Activated CD4-positive, alpha-beta T cell treated with anti-CD3 and anti-CD28 coated beads, Interleukin-2, Interleukin-6, amounts not matched to agents 100 ng/mL and 50 ng/mL, durations not matched to agents 16 hours and 8 hours (primary cell): ENCODE data around the gene ACOX3.

Source experiments
- DNase-seq: peaks from one replicate; pipeline ENCODE4 v3.0.0-alpha.2; 2020

The ACOX3 gene

DNA sequence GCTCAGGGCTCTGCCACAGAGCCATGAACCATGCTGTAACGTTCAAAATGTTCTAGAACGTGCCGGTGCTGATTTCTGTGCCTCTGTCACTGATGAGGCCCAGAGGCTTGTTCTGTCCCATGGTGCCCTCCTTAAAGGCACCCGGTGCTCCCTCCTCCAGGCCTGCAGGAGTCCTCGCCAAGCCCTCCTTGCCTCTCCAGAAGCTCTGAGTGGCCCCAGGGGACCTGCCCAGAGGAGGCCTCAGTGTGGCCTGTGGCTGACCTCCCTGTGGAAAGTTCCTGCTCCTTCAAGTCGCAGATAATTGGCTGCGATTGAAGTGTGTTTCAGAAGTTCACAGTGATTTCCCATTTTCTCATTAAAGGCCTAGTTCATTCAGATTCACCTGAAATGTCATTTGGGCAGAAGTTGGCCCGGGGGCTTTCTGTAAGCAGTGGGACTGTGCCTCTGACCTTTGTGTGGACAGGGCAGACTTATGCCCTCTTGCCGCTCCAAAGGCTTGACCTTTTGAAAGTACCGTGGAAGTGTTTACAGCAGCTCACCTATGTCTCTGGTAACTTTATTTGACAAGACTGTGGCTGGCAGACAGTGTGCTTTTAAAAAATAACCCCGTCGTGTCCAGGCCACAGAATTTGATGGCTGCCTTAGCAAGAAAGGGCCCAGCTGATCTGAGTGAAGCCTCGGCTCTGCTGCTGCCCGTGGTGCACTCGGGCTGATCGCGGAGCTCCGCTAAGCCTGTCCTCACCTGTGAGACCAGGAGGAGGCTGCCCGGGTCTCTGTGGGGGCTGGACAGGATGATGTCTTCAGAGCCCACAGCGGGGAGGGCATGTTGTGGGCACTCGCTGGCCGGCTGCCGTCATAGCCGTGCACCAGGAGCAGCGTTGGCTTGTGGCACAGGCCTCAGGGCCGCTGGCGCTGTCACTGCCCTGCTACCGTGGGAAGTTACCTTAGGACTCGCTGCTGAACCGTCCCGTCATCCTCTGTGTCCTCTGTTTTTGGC, 25.4 kb upstream of the ACOX3 start:
- no peak for DNase-seq

DNA sequence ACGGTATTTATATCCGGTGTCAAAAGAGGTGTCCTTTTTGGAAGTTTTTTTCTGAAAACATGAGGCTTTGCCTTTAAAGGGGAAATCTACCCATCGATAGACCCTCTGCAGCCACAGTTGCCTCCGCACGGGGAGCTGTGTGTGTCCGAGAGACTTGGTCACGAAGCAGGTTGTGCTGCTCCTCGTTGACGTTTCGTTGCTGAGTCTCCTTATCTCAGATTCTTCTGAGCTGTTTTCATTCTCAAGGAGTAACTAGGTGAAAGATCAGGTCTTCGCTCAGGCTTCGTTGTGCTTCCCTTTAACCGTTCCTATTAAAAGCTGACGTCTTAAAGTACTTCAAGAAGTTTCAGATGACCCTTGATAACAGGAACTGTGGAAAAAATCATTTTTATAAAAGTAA, 23.9 kb upstream of the ACOX3 start:
- DNase-seq, result no peak

DNA sequence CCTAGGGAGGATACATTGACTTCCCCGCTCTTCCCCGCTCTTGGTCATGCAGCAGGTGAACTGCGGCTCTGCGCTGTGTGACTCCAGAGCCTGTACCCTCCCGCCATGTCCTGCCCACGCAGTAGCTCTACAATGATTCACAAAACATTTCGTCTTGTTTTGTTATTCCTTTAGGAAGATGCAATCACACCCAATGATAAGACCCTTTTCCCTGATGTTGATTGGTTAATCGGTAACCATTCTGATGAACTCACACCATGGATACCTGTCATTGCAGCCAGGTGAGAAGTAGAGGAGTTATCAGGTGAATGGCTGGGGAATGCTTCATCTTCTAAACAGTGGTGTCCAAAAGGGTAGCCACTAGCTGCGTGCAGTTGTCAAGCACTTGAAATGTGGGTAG, 23.3 kb upstream of the ACOX3 start:
- DNase-seq, result no peak

DNA sequence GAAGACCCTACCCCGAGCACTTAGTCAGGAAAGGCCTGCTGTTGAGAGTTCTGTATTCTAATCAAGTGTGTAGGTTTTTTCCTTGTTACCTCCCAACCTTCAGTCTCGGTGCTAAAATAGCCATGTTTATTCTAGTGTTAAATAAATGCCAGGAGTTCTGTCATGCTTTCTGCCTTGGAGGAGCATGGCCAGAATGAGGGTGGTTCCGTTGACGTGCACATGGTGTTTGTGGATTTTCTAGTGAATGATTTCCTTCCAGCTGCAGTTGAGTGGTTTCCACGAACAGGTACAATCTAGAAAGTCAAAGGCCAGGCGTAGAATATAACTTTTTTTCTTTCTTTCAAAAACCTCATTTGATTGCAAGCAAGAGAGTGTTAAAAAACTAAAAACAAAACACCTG, 21.1 kb upstream of the ACOX3 start:
- DNase-seq, result no peak

- no peak for DNase-seq
Observed at GRCh38 chr4:8461086-8461485, 20.6 kb upstream of the ACOX3 start.

- DNase-seq, result no peak
Observed at GRCh38 chr4:8459867-8460445, 19.4 kb upstream of the ACOX3 start.

DNA sequence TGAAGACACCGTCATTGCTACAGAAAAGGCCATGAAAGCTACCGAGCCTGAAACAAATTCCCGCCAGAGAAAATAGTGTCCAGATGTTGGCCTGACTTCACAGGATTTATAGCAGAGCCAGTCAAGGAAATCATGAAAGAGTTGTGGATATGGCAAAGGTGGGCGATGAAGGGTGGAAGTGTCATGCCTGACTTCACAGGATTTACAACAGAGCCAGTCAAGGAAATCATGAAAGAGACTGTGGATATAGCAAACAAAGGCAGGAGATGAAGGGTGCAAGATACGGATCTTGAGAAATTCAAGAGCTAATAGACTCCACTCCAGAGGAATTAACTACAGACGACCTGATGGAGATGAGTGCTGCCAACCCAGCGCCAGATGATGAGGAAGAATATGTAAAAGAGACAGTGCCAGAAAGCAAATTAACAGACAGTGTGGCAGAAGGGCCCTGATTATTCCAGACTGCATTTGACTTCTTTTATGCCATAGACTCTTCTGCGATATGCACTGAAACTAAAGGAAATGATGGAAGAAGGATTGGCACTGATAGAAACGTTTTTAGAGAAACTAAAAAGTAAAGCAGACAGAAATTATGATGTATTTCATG, 17.2 kb upstream of the ACOX3 start:
- no peak for DNase-seq

GRCh38 chr4:8453957-8454356, 13.4 kb upstream of the ACOX3 start:
- DNase-seq, result no peak

DNA sequence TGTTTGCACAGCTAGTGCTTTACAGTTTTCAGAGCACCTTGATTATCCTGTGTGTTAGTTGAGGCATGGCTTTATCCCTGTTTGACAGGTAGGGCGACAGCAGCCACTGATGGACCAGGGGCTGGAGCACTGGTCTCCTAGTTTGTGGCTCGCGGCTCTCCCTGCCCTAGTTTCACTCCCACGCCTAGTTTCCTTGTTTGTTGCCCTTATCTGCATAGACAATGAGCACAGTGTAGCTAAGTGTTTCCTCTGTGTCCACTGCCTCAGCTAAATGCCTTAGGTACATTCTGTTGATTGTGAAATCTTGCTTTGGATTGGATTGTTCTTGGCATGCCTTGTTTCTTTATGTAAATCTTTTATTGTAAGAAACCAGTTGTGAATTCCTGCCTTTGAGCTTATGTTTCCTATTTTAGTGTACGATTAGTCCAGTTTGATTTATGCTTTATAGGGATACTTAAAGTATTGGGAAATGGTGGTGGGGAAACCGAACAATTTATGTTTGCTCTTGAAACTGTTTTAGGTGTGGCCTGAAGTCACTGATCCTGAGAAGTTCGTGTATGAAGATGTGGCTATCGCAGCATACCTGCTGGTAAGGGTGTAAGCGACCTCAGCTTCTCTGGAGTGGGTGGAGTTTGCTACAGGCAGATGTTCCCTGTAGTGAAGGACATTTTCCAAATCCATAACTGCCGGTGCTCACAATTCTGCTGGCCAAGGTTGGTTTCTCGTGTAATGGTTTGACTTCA, 11.1 kb upstream of the ACOX3 start:
- DNase-seq, result no peak

DNA sequence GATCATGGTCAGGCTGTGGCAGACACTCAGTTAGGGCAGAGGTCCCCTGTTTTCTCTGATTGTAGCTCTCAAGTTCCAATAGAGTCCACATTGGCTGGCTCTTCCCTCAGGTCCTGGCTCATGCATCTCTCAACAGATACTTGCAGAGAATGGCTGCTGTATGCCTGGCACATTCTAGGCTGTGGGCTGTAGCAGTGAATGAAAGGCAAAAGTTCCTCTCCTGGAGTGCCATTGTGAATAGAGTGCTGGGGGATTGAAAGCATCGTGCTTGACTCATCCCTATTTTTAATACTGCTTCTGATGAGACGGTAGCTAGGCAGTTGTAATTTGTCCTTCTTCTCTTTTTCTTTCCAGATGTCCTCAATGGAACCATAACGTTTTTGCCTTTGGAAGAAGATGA, 5.6 kb upstream of the ACOX3 start:
- no peak for DNase-seq

DNA sequence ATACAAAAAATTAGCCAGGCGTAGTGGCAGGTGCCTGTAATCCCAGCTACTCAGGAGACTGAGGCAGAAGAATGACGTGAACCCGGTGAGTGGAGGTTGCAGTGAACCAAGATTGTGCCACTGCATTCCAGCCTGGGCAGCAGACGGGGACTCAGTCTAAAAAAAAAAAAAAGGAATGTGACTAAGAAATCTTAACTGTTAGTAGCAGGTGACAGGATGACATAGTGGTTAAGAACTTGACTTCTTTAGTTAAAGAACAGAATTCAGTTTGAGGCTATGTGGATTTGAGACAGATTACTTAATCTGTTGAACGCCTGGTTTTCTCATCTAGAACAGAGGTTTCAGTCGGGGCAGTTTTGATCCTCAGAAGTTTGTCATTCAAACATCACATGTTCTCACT, 3.3 kb upstream of the ACOX3 start:
- no peak for DNase-seq

- DNase-seq, result no peak
Observed at GRCh38 chr4:8442596-8443358, 2.3 kb upstream of the ACOX3 start.

DNA sequence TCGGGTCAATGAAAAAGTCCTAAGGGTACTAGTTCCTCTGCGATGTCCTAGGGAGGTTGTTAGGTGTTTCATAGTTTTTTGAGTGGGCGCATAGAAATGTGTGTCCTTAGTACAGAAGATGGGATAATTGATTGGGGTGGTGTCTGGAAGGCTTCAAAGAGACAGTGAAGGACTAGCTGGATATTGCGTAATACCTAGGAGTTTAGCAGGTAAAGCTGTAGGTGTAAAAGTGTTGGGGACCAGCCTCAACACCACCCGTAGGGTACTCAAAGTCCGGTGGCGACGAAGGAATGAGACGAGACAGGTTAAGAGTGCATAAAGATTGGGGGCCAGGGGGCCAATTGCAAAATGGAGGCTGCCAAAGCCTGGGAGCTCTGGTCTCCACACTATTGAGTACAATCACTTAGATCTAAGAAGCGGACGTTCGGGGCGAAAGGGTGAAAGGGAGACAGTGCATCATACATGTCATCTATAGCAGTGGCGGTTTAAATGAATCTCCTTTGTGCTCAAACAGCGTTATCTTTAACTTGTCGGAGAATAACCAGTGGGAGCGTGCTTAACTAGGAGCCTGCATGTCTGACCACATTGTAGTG, 1.1 kb upstream of the ACOX3 start:
- DNase-seq, result no peak

GRCh38 chr4:8439914-8440491, 520 bp downstream of the ACOX3 start:
- DNase-seq, result peak; percentile 57

GRCh38 chr4:8439168-8439567, 1.4 kb downstream of the ACOX3 start:
- no peak for DNase-seq

DNA sequence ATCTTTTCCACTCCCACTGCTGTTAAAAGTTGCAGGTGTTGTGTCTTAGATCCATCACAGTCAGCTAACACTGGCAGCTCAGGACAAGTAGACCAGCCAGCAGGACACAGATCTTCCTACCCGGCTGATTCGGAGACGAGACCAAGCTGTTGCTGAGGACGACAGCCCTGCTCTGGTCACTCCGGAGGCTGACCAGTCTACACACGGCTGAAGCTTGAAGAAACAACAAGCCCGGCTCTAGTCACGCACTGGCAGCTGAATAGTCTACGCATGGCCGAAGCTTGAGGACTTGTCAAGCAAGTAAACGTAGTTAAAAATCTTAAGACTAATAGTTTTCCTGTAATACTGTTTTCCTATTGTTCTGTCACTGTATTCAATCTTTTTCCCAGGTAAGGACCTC, 1.8 kb downstream of the ACOX3 start:
- no peak for DNase-seq

DNA sequence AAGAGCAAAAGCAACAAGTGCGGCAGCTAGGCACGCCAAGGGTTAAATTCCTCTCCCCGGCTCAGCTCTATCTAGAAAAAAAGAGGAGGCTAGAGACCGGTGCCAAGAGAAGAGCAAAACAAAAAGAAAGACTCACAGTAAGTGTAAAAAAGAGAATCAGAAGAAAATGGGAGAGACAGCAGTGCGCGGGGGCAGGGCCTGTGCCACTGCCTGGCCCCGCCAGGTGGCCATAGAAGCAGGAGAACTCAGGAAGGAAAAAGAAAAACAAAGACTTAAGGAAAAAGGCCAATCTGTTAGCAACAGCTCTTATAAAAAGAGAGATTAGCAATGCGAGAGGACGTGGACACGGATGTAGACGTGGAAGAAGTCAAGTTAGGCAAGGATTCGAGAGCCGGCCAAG, 3.2 kb downstream of the ACOX3 start:
- DNase-seq, result no peak

DNA sequence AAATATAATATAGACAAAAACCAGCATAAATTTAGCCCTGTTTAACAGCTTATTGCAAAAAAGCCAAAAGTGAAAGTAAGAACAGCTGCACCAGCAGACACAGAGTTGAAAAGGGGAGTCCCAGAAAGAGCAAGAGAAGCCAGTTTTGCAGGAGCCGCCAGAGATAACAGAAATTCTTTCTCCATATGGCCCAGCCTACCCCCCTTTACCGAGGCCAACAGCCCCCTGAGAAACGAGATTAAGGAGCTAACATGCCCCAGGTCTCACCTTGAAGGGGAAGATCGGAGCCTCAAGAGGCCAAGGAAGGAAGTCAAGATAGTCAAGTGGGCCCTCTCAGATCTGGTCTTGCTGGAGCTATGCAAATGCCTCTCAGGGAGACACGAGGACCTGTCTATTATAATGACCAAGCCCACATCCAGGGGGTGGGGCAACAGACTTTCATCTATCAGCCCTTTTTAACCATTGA, 4.8 kb downstream of the ACOX3 start:
- peak; percentile 53 for DNase-seq

GRCh38 chr4:8434251-8435073, 6.1 kb downstream of the ACOX3 start:
- DNase-seq, result no peak

GRCh38 chr4:8433136-8433535, 7.4 kb downstream of the ACOX3 start:
- DNase-seq, result no peak

GRCh38 chr4:8431553-8431952, 9.0 kb downstream of the ACOX3 start:
- DNase-seq, result no peak
